GM23248 (cell line): ENCODE data around the gene IKZF1. TPM values are rescaled to one million over a fixed set of nuclear protein-coding genes. Genes with fewer than 3 reads are reported as not detected.

ENCODE experiments used
- DNase-seq: peaks from one replicate; pipeline ENCODE4 v3.0.0-alpha.2; 2015
- H2AFZ ChIP-seq: fragments of 200-600 bp; sonication (generic); 2 replicates; pipeline ENCODE4 v1.6.1; 2016; ENCODE audit warnings: antibody characterized with exemption
- H3F3A ChIP-seq: fragments of 200-600 bp; sonication (generic); 2 replicates; pipeline ENCODE4 v1.6.1; 2016; ENCODE audit warnings: mild to moderate bottlenecking, antibody characterized with exemption, mixed run types; ENCODE audit not compliant: insufficient read depth
- H3K27ac ChIP-seq: fragments of 200-600 bp; sonication (generic); 2 replicates; pipeline ENCODE4 v1.5.1; 2016; ENCODE audit warnings: mild to moderate bottlenecking
- H3K27me3 ChIP-seq: fragments of 200-600 bp; sonication (generic); replicated peaks from 2 replicates; pipeline ENCODE4 v1.6.1; 2016; ENCODE audit warnings: mild to moderate bottlenecking; ENCODE audit not compliant: insufficient read depth
- H3K36me3 ChIP-seq: fragments of 200-600 bp; sonication (generic); 2 replicates; pipeline ENCODE4 v1.6.1; 2016; ENCODE audit warnings: low read depth, mild to moderate bottlenecking
- H3K4me1 ChIP-seq: fragments of 200-600 bp; sonication (generic); 2 replicates; pipeline ENCODE4 v1.6.1; 2016; ENCODE audit warnings: mild to moderate bottlenecking; ENCODE audit not compliant: insufficient read depth
- H3K4me2 ChIP-seq: fragments of 200-600 bp; sonication (generic); one replicate; pipeline ENCODE4 v1.6.1; 2016; ENCODE audit warnings: mild to moderate bottlenecking; ENCODE audit not compliant: unreplicated experiment
- H3K4me3 ChIP-seq: fragments of 200-600 bp; sonication (generic); 2 replicates; pipeline ENCODE4 v1.5.1; 2016; ENCODE audit warnings: mild to moderate bottlenecking
- H3K79me2 ChIP-seq: fragments of 200-600 bp; sonication (generic); 2 replicates; pipeline ENCODE4 v1.6.1; 2016; ENCODE audit warnings: mild to moderate bottlenecking; ENCODE audit not compliant: insufficient read depth
- H3K9ac ChIP-seq: fragments of 200-600 bp; sonication (generic); 2 replicates; pipeline ENCODE4 v1.6.1; 2016; ENCODE audit warnings: mild to moderate bottlenecking
- H3K9me2 ChIP-seq: fragments of 200-600 bp; sonication (generic); 2 replicates; pipeline ENCODE4 v1.6.1; 2016; ENCODE audit warnings: mixed run types, mild to moderate bottlenecking, moderate library complexity; ENCODE audit not compliant: insufficient read depth
- H3K9me3 ChIP-seq: fragments of 200-600 bp; sonication (generic); one replicate; pipeline ENCODE4 v1.6.1; 2017; ENCODE audit warnings: low read depth
- H4K20me1 ChIP-seq: fragments of 200-600 bp; sonication (generic); 2 replicates; pipeline ENCODE4 v1.6.0; 2016; ENCODE audit not compliant: insufficient read depth
- EZH2 ChIP-seq: fragments of 200-600 bp; sonication (generic); IDR thresholded peaks from 2 replicates; pipeline ENCODE4 v1.6.1; 2018; ENCODE audit warnings: antibody characterized with exemption, mild to moderate bottlenecking; ENCODE audit not compliant: insufficient read depth, poor library complexity, severe bottlenecking
- EZH2phosphoT487 ChIP-seq: fragments of 200-600 bp; sonication (generic); IDR thresholded peaks from 2 replicates; pipeline ENCODE4 v1.6.1; 2018; ENCODE audit warnings: antibody characterized with exemption, moderate library complexity, mild to moderate bottlenecking, low read depth; ENCODE audit not compliant: insufficient read depth
- WGBS, 2 experiments: methylation state at CpG; one replicate each; pipeline ENCODE4 v1.1.6; 2015 to 2017; ENCODE audit warnings: low lambda C conversion rate in 2 of 2, low coverage in 1 of 2; ENCODE audit errors: missing lambda C conversion rate in 2 of 2; 5-methylcytosine and 5-hydroxymethylcytosine counted together
- in situ Hi-C: fragments of 300-500 bp; cut with MboI; formaldehyde crosslinking; loops from 2 replicates; pipeline ENCODE4 v1.15.0; 2020
- polyA plus RNA-seq: library from polyadenylated mRNA; unstranded; fragments of >200 nt; fragmentation: Nextera tagmentation; extraction: Ambion mirVana; gene quantifications from 2 replicates; pipeline ENCODE4 v1.2.1, GENCODE V29; 2016
- small RNA-seq: library from RNA; depleted of rRNA; stranded (forward); fragments of <200 nt; gene quantifications from one replicate; pipeline ENCODE3, GENCODE V24; 2014; ENCODE audit warnings: low read depth, low replicate concordance
- total RNA-seq: library from RNA; depleted of rRNA; stranded (reverse); fragments of >200 nt; shearing (Covaris generic); gene quantifications from 2 replicates; pipeline ENCODE4 v1.2.3, GENCODE V29; 2014; rRNA removed

The IKZF1 gene
- total and polyA plus RNA-seq, 2 experiments from 2014 or later: not detected

GRCh38 chr7:50448823-50449222, 144.3 kb downstream of the IKZF1 start:
- TF ChIP-seq EZH2 (no peak), EZH2phosphoT487 (no peak)
- H3K36me3 ChIP-seq: 0 out of 2 replicates have a peak, but pooled peaks cover under 1% of the 10 kb centered on the region
- no peaks in the 10 kb centered on the region; the same call in 1 of the 2 replicates for H3K27me3 ChIP-seq
- in situ Hi-C loops: no loop called here
- no peaks in the 10 kb centered on the region for H4K20me1 ChIP-seq
- H2AFZ ChIP-seq: no peak overlapping the region
- H3K9me2 ChIP-seq: no peaks in the 10 kb centered on the region
- peaks cover 19% of the 10 kb centered on the region for H3F3A ChIP-seq
- H3K9ac ChIP-seq: no peak overlapping the region
- no peaks in the 10 kb centered on the region for H3K79me2 ChIP-seq
- no peak for DNase-seq
- H3K4me2 ChIP-seq: no peak overlapping the region
- H3K27ac ChIP-seq: no peak overlapping the region
- H3K4me1 ChIP-seq: peaks cover 14% of the 10 kb centered on the region
- H3K4me3 ChIP-seq: no peak overlapping the region
- H3K9me3 ChIP-seq: no peaks in the 10 kb centered on the region

- no peaks in the 10 kb centered on the region for H3K36me3 ChIP-seq
- peak overlapping the region; percentile 93 for H3K4me2 ChIP-seq
- H3K4me1 ChIP-seq: peaks cover 14% of the 10 kb centered on the region
- no peaks in the 10 kb centered on the region for H3K79me2 ChIP-seq
- no peaks in the 10 kb centered on the region; the same call in 1 of the 2 replicates for H3K27me3 ChIP-seq
- TF ChIP-seq EZH2phosphoT487 (no peak), EZH2 (no peak)
- peak overlapping the region; percentile 86 for H3K4me3 ChIP-seq
- in situ Hi-C loops: no loop called here
- peak overlapping the region; percentile 99 for H2AFZ ChIP-seq
- DNase-seq: no peak
- H3K27ac ChIP-seq: no peak overlapping the region
- 5 to 7% methylated on average over 5 of the region's 5 CpGs for WGBS, 2 experiments
- H3K9me3 ChIP-seq: no peaks in the 10 kb centered on the region
- H4K20me1 ChIP-seq: no peaks in the 10 kb centered on the region
- H3K9ac ChIP-seq: peak overlapping the region; percentile 83
- peaks cover 19% of the 10 kb centered on the region for H3F3A ChIP-seq
- H3K9me2 ChIP-seq: no peaks in the 10 kb centered on the region
These were observed 145.0 kb downstream of the IKZF1 start for GRCh38 chr7:50449501-50449880.

GRCh38 chr7:50449881-50450589, 145.5 kb downstream of the IKZF1 start, which contains the start of gene FIGNL1:
FIGNL1 (minus strand) TSS chr7:50450350; CDS start chr7:50447287, 3,063 bp downstream.
- peaks cover 2% of the 10 kb centered on the region; the same call in 1 of the 2 replicates for H3K27me3 ChIP-seq
- H3K9me2 ChIP-seq: no peaks in the 10 kb centered on the region
- no peaks in the 10 kb centered on the region for H3K9me3 ChIP-seq
- H3F3A ChIP-seq: peaks cover 19% of the 10 kb centered on the region
- H2AFZ ChIP-seq: peak within 1 kb of the TSS; percentile 99
- peak within 1 kb of the TSS; percentile 93 for H3K4me2 ChIP-seq
- DNase-seq: peak; percentile 84
- H3K79me2 ChIP-seq: no peaks in the 10 kb centered on the region
- TF ChIP-seq EZH2phosphoT487 (no peak), EZH2 (no peak)
- peaks cover 14% of the 10 kb centered on the region for H3K4me1 ChIP-seq
- H4K20me1 ChIP-seq: no peaks in the 10 kb centered on the region
- H3K4me3 ChIP-seq: peak within 1 kb of the TSS; percentile 86
- H3K36me3 ChIP-seq: no peaks in the 10 kb centered on the region
- 1% methylated on average over 51 to 61 of the region's 63 CpGs for WGBS, 2 experiments
- H3K27ac ChIP-seq: peak within 1 kb of the TSS; percentile 53
- in situ Hi-C loops: loop anchor here (25.0 kb wide), 1 partner anchor 912 kb away; no protein-coding TSS in a partner anchor
- H3K9ac ChIP-seq: peak within 1 kb of the TSS; percentile 83

- no peaks in the 10 kb centered on the region for H3K79me2 ChIP-seq
- H3K9ac ChIP-seq: peak overlapping the region; percentile 83
- in situ Hi-C loops: loop anchor here (25.0 kb wide), 1 partner anchor 912 kb away; no protein-coding TSS in a partner anchor
- H3K4me3 ChIP-seq: peak overlapping the region; percentile 86
- peaks cover 19% of the 10 kb centered on the region for H3F3A ChIP-seq
- H3K4me1 ChIP-seq: peaks cover 14% of the 10 kb centered on the region
- TF ChIP-seq EZH2 (no peak), EZH2phosphoT487 (no peak)
- no peaks in the 10 kb centered on the region for H3K9me3 ChIP-seq
- H3K4me2 ChIP-seq: peak overlapping the region; percentile 93
- H3K27ac ChIP-seq: no peak overlapping the region
- peak overlapping the region; percentile 99 for H2AFZ ChIP-seq
- peak; percentile 17 for DNase-seq
- peaks cover 5% of the 10 kb centered on the region; the same call in 1 of the 2 replicates for H3K27me3 ChIP-seq
- H3K36me3 ChIP-seq: no peaks in the 10 kb centered on the region
- H3K9me2 ChIP-seq: no peaks in the 10 kb centered on the region
- H4K20me1 ChIP-seq: no peaks in the 10 kb centered on the region
- 20 to 23% methylated on average over 20 to 26 of the region's 32 CpGs for whole genome bisulfite sequencing, 2 experiments
These were observed 146.1 kb downstream of the IKZF1 start for GRCh38 chr7:50450590-50451032.

Small RNAs within 50 kb of the gene (small RNA-seq; reads per million reads assigned to genes)
- not detected for gene RNU6-1091P

Other genes with a start within 250 kb of the IKZF1 start
- not detected in 2 replicates for gene ZPBP, start 211.5 kb upstream of the IKZF1 start, total RNA-seq
- not detected in 2 replicates for gene ZPBP, start 211.5 kb upstream of the IKZF1 start, polyA plus RNA-seq
- 20.2 and 27.8 TPM in 2 replicates for gene FIGNL1, start 145.6 kb downstream of the IKZF1 start, total RNA-seq
- gene FIGNL1, start 145.6 kb downstream of the IKZF1 start, polyA plus RNA-seq: 8.4 and 9.2 TPM in 2 replicates